Measurements from ENCODE around the gene ASCC3. TPM values are rescaled to one million over a fixed set of nuclear protein-coding genes. Genes with fewer than 3 reads are reported as not detected.

The ASCC3 gene
- total and polyA plus RNA-seq, 2 experiments from 2014 or later = 92.9 to 129 TPM

- no peak overlapping the region for H3K4me3 ChIP-seq
- H3K36me3 ChIP-seq (ENCODE audit: insufficient read depth) = no peaks in the 10 kb centered on the region
- H3F3A ChIP-seq (replicated peaks; ENCODE audit: low read depth) = no peaks in the 10 kb centered on the region
- H3K79me2 ChIP-seq (replicated peaks; ENCODE audit: insufficient read depth) = no peaks in the 10 kb centered on the region
- no peaks in the 10 kb centered on the region for H3K27me3 Mint-ChIP-seq (ENCODE audit: insufficient read depth, low read depth, poor library complexity)
- H3K9me2 ChIP-seq (ENCODE audit: insufficient read depth) = no peaks in the 10 kb centered on the region
- H2AFZ ChIP-seq = no peak overlapping the region
- no peak overlapping the region for H3K27ac ChIP-seq (ENCODE audit: low read depth)
- no peaks in the 10 kb centered on the region for H3K36me3 Mint-ChIP-seq (ENCODE audit: low read depth)
- no peaks in the 10 kb centered on the region for H3K27me3 ChIP-seq (ENCODE audit: insufficient read depth)
- no peaks in the 10 kb centered on the region; the same call in 1 of the 2 replicates for H4K20me1 ChIP-seq (replicated peaks; ENCODE audit: insufficient read depth)
- ATAC-seq (no peak), DNase-seq (ENCODE audit: low spot score) (no peak)
- no peak overlapping the region for H3K4me2 ChIP-seq
- TF ChIP-seq CREB1 (CRISPR knock-in tag; IDR thresholded peaks at IDR 0.05; ENCODE audit: low read depth) (no peak), JUNB (IDR thresholded peaks at IDR 0.05; ENCODE audit: unreplicated experiment) (no peak), CTCF (conservative IDR thresholded peaks at IDR 0.05; ENCODE audit: low read depth in 2 of 2) (no peak), STAT1 (IDR thresholded peaks at IDR 0.05; ENCODE audit: unreplicated experiment) (no peak), POLR2AphosphoS5 (IDR thresholded peaks at IDR 0.05; ENCODE audit: low read depth) (no peak), ETS1 (IDR thresholded peaks at IDR 0.05) (no peak), ZNF114 (CRISPR knock-in tag; IDR thresholded peaks at IDR 0.05) (no peak), EZH2 (IDR thresholded peaks at IDR 0.05; ENCODE audit: low read depth, unreplicated experiment) (no peak), EZH2phosphoT487 (IDR thresholded peaks at IDR 0.05; ENCODE audit: unreplicated experiment) (no peak), REST (IDR thresholded peaks at IDR 0.05; ENCODE audit: unreplicated experiment) (no peak)
- H3K9me3 Mint-ChIP-seq = no peaks in the 10 kb centered on the region
- no peak overlapping the region for H3K27ac Mint-ChIP-seq
- H3K4me1 ChIP-seq (ENCODE audit: insufficient read depth) = no peaks in the 10 kb centered on the region
- no peaks in the 10 kb centered on the region for H3K4me1 Mint-ChIP-seq
- H3K4me3 Mint-ChIP-seq = no peak overlapping the region
Observed at GRCh38 chr6:100730001-100730980, 150.8 kb downstream of the ASCC3 start.

Measured in GM23338 (cell line).